ENCODE data around the gene NUDCD3. TPM values are rescaled to one million over a fixed set of nuclear protein-coding genes. Genes with fewer than 3 reads are reported as not detected.

Gene NUDCD3
- total and polyA plus RNA-seq, 4 donors = 24.8 to 91.0 (median 52.4) TPM

GRCh38 chr7:44388089-44388970 is 102.1 kb downstream of the NUDCD3 start:
- Histone ChIP-seq H3K27me3 (ENCODE audit: control insufficient read depth in 3 of 3, insufficient read depth in 3 of 3, low read length in 2 of 3) (no peaks in the 10 kb centered on the region), H3K4me1 (ENCODE audit: control insufficient read depth in 5 of 5, insufficient read depth in 5 of 5, low read length in 5 of 5) (no peaks in the 10 kb centered on the region), H3K9me3 (ENCODE audit: control insufficient read depth in 4 of 4, insufficient read depth in 3 of 4, low read length in 3 of 4) (no peaks in the 10 kb centered on the region), H3K4me3 (no peak overlapping the region), H3K36me3 (ENCODE audit: control insufficient read depth in 4 of 4, insufficient read depth in 4 of 4, low read length in 4 of 4) (peaks cover 20 to 62% (median 26%) of the 10 kb centered on the region in 4 donors), H3K27ac (ENCODE audit: low read depth in 1 of 2, low read length in 1 of 2) (no peak overlapping the region), H3K9ac (ENCODE audit: insufficient read depth in 1 of 2, low read length in 2 of 2) (no peak overlapping the region)
- DNase-seq (no peak), ATAC-seq (ENCODE audit: insufficient read depth, low FRiP score) (no peak)
- WGBS, 2 donors = 93 to 95% methylated on average over 14 of the region's 14 CpGs
- TF ChIP-seq CTCF (IDR thresholded peaks at IDR 0.05; ENCODE audit: control extremely low read depth, extremely low read depth) = no peak

DNA sequence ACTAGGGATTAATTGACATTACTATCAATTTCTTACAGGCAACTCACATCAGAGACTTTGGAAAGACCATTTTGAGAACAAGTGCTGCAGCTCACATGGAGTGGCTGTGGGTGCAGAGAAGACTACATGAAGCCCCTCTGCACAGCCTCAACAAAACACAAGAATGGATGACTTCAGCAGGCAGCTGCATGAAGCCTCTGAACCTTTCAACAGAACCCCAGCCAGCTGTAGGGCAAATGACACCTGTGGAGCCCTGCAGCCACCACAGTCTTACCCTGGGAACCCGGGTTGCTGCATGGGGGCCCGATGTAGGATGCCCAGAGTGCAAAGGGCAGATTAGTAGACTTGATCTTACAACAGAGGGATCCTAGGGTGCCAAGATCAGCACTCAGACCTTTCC is 103.1 kb downstream of the NUDCD3 start:
- H3K27me3 ChIP-seq (ENCODE audit: control insufficient read depth in 3 of 3, insufficient read depth in 3 of 3, low read length in 2 of 3) = no peaks in the 10 kb centered on the region
- no peaks in the 10 kb centered on the region for H3K9me3 ChIP-seq (ENCODE audit: control insufficient read depth in 4 of 4, insufficient read depth in 3 of 4, low read length in 3 of 4)
- 88 to 97% methylated on average over 2 of the region's 2 CpGs for WGBS, 2 donors
- H3K27ac ChIP-seq (ENCODE audit: low read depth in 1 of 2, low read length in 1 of 2) = no peak overlapping the region
- DNase-seq (no peak), ATAC-seq (ENCODE audit: insufficient read depth, low FRiP score) (no peak)
- no peak overlapping the region for H3K4me3 ChIP-seq
- H3K36me3 ChIP-seq (ENCODE audit: control insufficient read depth in 4 of 4, insufficient read depth in 4 of 4, low read length in 4 of 4) = peaks cover 22 to 68% (median 26%) of the 10 kb centered on the region in 4 donors
- no peak for TF ChIP-seq CTCF (IDR thresholded peaks at IDR 0.05; ENCODE audit: control extremely low read depth, extremely low read depth)
- no peak overlapping the region for H3K9ac ChIP-seq (ENCODE audit: insufficient read depth in 1 of 2, low read length in 2 of 2)
- no peaks in the 10 kb centered on the region for H3K4me1 ChIP-seq (ENCODE audit: control insufficient read depth in 5 of 5, insufficient read depth in 5 of 5, low read length in 5 of 5)

GRCh38 chr7:44386139-44386913 is 104.1 kb downstream of the NUDCD3 start:
- no peaks in the 10 kb centered on the region for H3K9me3 ChIP-seq (ENCODE audit: control insufficient read depth in 4 of 4, insufficient read depth in 3 of 4, low read length in 3 of 4)
- TF ChIP-seq CTCF (IDR thresholded peaks at IDR 0.05; ENCODE audit: control extremely low read depth, extremely low read depth) = no peak
- peaks cover 15 to 65% (median 24%) of the 10 kb centered on the region in 4 donors for H3K36me3 ChIP-seq (ENCODE audit: control insufficient read depth in 4 of 4, insufficient read depth in 4 of 4, low read length in 4 of 4)
- no peaks in the 10 kb centered on the region for H3K27me3 ChIP-seq (ENCODE audit: control insufficient read depth in 3 of 3, insufficient read depth in 3 of 3, low read length in 2 of 3)
- no peaks in the 10 kb centered on the region for H3K4me1 ChIP-seq (ENCODE audit: control insufficient read depth in 5 of 5, insufficient read depth in 5 of 5, low read length in 5 of 5)
- no peak overlapping the region for H3K4me3 ChIP-seq
- H3K9ac ChIP-seq (ENCODE audit: insufficient read depth in 1 of 2, low read length in 2 of 2) = no peak overlapping the region
- WGBS, 2 donors = 90 to 94% methylated on average over 8 of the region's 8 CpGs
- no peak overlapping the region for H3K27ac ChIP-seq (ENCODE audit: low read depth in 1 of 2, low read length in 1 of 2)
- no peak for DNase-seq
- no peak for ATAC-seq (ENCODE audit: insufficient read depth, low FRiP score)

Data from lung (tissue), 12 donors.